ENCODE data around the gene SAMD8. TPM values are rescaled to one million over a fixed set of nuclear protein-coding genes. Genes with fewer than 3 reads are reported as not detected.

Gene SAMD8
- total and polyA plus RNA-seq, 2 donors (not counting 3 experiments of a cell fraction or from before 2014, with no cell fraction given) = 19.6 to 22.8 TPM

DNA sequence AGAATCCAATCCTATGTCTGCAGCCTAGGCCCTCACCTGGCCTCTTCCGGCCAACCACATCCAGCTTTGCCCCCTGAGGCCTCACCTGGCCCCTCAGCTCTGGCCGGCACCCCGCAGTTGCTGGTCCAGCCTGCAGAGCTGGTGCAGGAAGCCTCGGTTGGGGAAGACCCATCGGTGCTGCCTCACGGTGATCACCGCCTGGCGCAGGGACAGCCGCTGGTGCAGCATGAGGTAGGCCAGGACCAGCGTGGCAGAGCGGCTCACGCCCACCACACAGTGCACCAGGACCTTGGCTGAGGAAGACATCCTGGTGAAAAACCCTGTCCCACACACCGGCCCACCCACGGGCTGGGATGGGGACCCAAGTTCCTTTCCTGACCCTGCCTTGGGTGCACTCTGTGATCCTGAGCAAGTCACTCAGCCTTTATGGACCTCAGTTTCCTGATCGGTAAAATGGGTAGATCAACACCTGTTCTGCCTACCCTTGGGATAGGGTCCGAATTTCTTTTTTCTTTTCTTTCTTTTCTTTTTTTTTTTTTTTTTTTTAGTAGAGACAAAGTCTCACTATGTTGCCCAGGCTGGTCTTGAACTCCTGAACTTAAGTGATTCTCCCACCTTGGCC lies 5.8 kb upstream of the SAMD8 start:
- POLR2A ChIA-PET = no interaction called here
- DNase-seq (ENCODE audit: low read depth, low spot score) = no peak
- CTCF ChIA-PET = interaction anchor here (0.7 to 2.2 kb wide), 4 partner anchors 8 to 862 kb away, joined by 3 to 9 read pairs (median 5); partner anchors contain the start of gene COMTD1
- no peaks in the 10 kb centered on the region for H3K79me2 ChIP-seq (ENCODE audit: control insufficient read depth, insufficient read depth, low read length)
- dilution Hi-C loops (cut with MboI; ENCODE audit: extremely low pct_ligation_motif_present, low sequenced_read_pairs) (no loop called here), intact Hi-C loops (cut with micrococcal nuclease) (loop anchor here (10.0 kb wide), 1 partner anchor 371 kb away; no protein-coding TSS in a partner anchor)
- no peaks in the 10 kb centered on the region for H3K9me3 ChIP-seq (replicated peaks; ENCODE audit: control insufficient read depth, insufficient read depth, low read length)
- no peak overlapping the region for H3K9ac ChIP-seq (replicated peaks; ENCODE audit: extremely low read depth, insufficient read depth, low read length)
- no peak overlapping the region for H2AFZ ChIP-seq (ENCODE audit: low read depth, low read length)
- H3K27me3 ChIP-seq (ENCODE audit: control insufficient read depth in 2 of 2, insufficient read depth in 2 of 2, low read length in 2 of 2) = no peaks in the 10 kb centered on the region
- H3K4me1 ChIP-seq (ENCODE audit: control insufficient read depth, extremely low read depth, insufficient read depth, low read length) = peaks cover 2% of the 10 kb centered on the region
- no peaks in the 10 kb centered on the region for H3K36me3 ChIP-seq (ENCODE audit: control insufficient read depth in 2 of 2, extremely low read depth in 1 of 2, insufficient read depth in 2 of 2, low read length in 2 of 2)
- no TSS peak for BruUV-seq (replicated peaks)
- no peak overlapping the region for H3K4me3 ChIP-seq (replicated peaks in 1 of 3; ENCODE audit: insufficient read depth in 1 of 3, low read depth in 1 of 3, low read length in 3 of 3)
- H3K9me1 ChIP-seq (replicated peaks; ENCODE audit: control insufficient read depth, extremely low read depth, insufficient read depth, low read length) = no peaks in the 10 kb centered on the region
- H3K27ac ChIP-seq (ENCODE audit: insufficient read depth, low read depth, low read length) = no peak overlapping the region
- H3K4me2 ChIP-seq (ENCODE audit: insufficient read depth, low read length) = no peak overlapping the region
- H4K20me1 ChIP-seq (replicated peaks; ENCODE audit: control insufficient read depth, extremely low read depth, insufficient read depth, low read length) = no peaks in the 10 kb centered on the region
- FAIRE-seq = no peak
- TF ChIP-seq EZH2 (IDR thresholded peaks at IDR 0.05; ENCODE audit: borderline replicate concordance, low read depth, low read length, severe bottlenecking) = no peak
- TF ChIP-seq POLR2A (IDR thresholded peaks at IDR 0.05; ENCODE audit: low read depth, low read length) = no peak
- no peak for TF ChIP-seq JUN (IDR thresholded peaks at IDR 0.05; ENCODE audit: borderline replicate concordance, insufficient read depth, insufficient read length, low read depth)
- TF ChIP-seq GATA2 (IDR thresholded peaks at IDR 0.05; ENCODE audit: insufficient read depth, insufficient read length, low read depth, low read length) = no peak
- no peak for TF ChIP-seq MYC (IDR thresholded peaks at IDR 0.05; ENCODE audit: low read depth, low read length)
- TF ChIP-seq FOS (IDR thresholded peaks at IDR 0.05; ENCODE audit: borderline replicate concordance, insufficient read depth, low read length) = no peak
- no peak for TF ChIP-seq MAX (IDR thresholded peaks at IDR 0.05; ENCODE audit: insufficient read depth, insufficient read length)
- TF ChIP-seq CTCF (IDR thresholded peaks at IDR 0.05; ENCODE audit: extremely low read depth in 1 of 2, insufficient read depth in 1 of 2, low read depth in 1 of 2, low read length in 2 of 2) = no peak
- TF ChIP-seq POLR2AphosphoS5 (IDR thresholded peaks at IDR 0.05; ENCODE audit: insufficient read depth, low read depth, low read length) = no peak
